A204.1 (cell line): ENCODE results near the gene TEX261.

ENCODE experiments used
- FAIRE-seq: peaks from 2 replicates; lab custom pipeline; 2012; peaks lifted over from hg19 to GRCh38; lab: Jason Lieb, UNC

The TEX261 gene

GRCh38 chr2:70957798-70958197 lies 36.9 kb downstream of the TEX261 start:
- no peak for FAIRE-seq

- no peak for FAIRE-seq
Observed at GRCh38 chr2:70956141-70956540, 38.5 kb downstream of the TEX261 start.

- FAIRE-seq, result no peak
Observed at GRCh38 chr2:70954886-70955285, 39.8 kb downstream of the TEX261 start.

DNA sequence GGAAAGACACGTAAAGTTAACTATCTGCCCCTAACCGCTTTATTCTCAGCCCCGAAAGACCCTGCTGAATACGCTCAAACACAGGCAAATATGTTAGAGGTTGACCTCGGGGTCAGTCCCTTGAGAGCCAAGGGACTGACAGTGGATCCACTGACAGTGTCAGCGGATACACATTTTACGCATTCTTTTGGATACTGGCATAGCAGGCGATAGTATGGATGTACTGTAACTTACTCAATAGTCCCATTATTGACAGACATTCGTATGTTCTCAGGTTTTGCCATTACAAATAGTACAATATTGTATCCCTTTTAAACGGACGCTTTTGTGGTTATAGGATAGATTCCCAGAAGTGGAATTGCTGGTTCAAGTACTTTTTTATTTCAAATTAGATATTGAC lies 45.6 kb downstream of the TEX261 start:
- FAIRE-seq, result no peak

DNA sequence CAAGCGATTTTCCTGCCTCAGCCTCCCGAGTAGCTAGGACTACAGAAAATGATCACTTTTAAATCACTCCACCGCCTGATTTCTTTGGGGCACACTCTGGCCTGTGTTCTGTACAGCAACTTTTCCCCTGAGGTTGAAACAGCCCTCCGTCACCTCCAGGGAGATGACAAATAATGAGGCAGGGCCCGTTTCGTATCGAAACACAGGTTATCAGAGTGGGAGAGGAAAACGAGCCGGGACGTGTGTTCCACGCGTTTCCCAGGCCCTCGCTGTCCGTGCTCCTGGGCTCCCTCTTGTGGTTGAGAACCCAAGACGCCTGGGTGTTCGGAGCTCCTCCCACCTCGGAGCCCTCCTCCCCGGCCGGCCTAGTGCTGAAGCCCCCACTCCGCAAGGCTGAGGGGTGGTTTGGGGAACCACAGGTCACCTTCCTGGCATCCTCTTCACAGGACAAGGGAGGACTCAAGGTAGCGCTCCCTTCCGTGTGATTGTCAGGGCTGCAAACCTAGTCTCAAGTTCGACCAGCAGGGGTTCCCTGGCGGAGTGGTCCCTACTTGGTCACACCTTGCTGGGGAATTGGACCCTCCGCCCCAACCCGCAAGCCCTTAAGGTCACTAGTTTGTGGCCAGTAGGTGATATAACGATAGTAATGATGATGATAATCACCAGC lies 46.2 kb downstream of the TEX261 start:
- no peak for FAIRE-seq

- no peak for FAIRE-seq
Observed at GRCh38 chr2:70947556-70948184, 47.0 kb downstream of the TEX261 start.

- FAIRE-seq, result no peak
Observed at GRCh38 chr2:70946832-70947442, 47.7 kb downstream of the TEX261 start.

- no peak for FAIRE-seq
Observed at GRCh38 chr2:70944111-70944690, 50.5 kb downstream of the TEX261 start.

GRCh38 chr2:70943205-70943871 lies 51.3 kb downstream of the TEX261 start:
- FAIRE-seq, result no peak

DNA sequence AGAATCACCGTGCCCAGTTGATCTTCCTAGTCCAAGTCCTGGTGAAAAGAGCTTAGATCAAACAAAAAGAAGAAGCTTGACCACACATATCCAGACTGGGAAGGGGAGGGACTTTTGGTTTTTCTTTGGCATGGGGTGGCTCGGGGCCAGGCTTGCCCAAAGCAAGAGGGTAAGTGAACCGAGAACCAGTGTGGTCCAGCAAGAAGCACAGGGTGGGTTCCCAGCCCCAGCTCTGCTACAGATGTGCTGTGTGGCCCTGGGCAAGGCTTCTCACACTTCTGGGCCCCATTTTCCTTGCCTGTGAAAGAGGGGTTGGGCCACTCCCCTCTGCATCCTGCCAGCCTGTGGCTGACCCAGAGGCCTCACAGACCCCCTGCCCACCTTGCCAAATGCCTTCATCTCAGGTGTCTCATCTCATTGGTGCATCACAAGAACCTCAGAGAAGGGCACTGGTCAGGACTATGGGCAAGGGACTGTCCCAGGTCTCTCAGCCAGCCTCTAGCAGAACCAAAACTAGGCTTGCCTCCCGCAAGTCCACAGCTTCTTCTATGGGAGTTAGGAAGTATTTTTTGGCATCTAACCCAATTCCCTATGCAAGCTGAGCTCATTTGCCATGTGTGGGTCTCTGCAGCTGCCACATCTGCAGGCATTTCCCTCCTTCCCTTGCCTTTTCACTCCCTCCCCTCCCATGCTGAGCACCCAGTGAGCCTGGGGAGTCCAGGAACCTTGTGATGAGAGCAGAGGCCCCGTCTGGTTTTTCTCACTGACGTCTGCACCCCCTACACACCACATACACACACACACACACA lies 52.1 kb downstream of the TEX261 start:
- no peak for FAIRE-seq

GRCh38 chr2:70941701-70942100 lies 53.0 kb downstream of the TEX261 start:
- no peak for FAIRE-seq

- FAIRE-seq, result no peak
Observed at GRCh38 chr2:70941186-70941585, 53.5 kb downstream of the TEX261 start.

- no peak for FAIRE-seq
Observed at GRCh38 chr2:70939839-70940580, 54.7 kb downstream of the TEX261 start.

- FAIRE-seq, result no peak
Observed at GRCh38 chr2:70939001-70939838, 55.5 kb downstream of the TEX261 start.

DNA sequence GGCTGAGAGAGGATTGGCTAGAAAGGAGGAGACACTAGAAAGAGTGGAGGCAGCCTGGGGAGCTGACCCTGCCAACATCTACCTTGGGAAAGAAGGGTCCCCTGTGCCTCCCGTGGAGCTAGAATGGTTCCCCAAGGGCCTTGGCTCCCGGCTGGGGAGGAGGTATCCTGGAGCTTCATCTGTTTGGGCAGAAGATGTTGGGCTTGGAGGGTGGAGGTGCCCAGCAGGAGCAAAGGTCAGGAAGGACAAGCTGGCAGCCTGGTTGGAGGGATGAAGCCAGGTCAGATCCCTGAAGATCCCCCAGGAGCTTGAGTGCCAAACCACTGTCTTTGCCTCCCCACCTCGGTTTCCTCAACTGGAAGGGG lies 56.1 kb downstream of the TEX261 start:
- FAIRE-seq, result no peak

- no peak for FAIRE-seq
Observed at GRCh38 chr2:70937866-70938585, 56.6 kb downstream of the TEX261 start.

- no peak for FAIRE-seq
Observed at GRCh38 chr2:70936979-70937811, 57.5 kb downstream of the TEX261 start.

DNA sequence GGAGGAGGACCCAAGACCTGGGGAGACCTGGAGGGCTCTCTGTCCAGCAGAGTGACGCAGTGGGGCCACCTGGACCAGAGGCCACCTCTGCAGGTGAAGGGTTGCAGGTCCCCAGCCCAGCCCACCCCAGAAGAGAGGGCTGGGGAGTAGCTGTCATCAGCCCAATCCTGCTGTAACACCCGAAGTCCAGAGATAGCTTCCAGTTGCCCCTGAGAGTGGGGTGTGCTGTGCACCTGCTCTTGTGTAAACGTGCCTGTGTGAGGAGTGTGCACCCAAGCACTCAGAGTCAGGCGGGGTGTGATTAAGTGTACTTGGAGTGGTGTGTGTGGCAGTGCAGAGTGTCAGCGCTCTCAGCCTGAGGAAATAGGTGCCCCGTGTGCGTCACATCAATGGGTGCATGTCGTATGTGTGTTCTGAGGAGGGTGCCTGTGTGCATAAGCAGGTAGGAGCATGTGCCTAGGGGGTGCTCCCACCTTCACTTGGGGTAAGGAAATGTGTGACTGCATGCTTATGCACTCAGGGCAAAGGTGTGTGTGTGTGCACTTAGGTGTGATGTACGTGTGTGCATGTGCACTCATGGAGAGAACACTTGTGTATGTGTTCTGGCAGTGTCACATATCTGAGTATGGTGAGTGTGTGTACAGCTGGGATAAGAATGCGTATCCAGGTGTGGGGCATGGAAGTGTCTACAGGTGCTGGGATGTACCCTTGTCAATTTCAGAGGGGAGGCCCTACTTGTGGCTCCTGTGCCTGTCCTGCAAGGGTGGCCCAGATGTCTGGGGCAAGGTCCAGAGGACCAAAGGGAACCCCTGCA lies 58.3 kb downstream of the TEX261 start:
- no peak for FAIRE-seq
